GM21447 (cell line): ENCODE data around the gene ZNF524.

ENCODE experiments used
- ATAC-seq: cut with Tn5 transposase; IDR thresholded peaks from one replicate; pipeline ENCODE4 v1.9.1; 2021; ENCODE audit not compliant: unreplicated experiment

ZNF524 gene

DNA sequence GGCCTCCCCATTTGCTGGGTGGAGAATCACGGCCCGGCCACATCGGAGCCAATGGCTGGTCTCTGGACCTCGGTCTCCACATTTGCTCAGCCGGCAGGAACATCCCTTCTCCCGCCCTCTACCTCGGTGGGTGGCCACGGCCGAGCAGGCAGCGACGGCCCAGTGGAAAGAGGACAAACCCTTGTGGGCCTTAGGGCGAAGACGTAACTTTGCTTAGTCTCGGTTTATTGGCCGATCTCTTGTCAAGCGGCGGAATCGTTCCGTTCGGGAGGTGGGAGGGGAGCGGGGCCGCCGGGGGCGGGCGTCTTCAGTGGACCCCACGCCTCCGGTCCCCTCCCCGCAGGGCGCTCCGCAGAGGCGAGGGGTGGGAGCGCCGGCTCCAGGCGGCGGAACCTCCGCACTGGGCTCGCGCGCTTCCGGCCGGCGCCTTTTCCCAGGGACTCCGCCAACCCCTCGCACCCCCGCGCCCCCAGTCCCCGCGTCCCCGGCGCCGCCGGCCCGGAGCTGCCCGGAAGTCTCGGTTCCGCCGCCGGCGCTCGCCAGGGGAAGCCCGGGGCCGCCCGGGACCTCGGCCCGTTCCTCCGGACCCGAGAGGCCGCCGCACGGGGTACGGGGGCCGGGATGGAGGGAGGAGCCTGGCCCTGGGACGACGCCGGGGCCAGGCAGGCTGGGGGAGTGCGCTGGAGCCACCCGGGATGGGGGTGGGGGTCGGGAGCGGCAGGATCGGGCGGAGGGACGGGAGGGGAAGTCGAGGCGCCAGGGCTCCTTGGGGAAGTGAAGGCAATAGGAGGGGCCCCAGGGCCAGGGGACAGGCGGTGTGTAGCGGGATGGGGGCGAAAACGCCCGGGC is 40.7 kb downstream of the ZNF524 start, which contains the start of gene ZNF580:
Gene ZNF580, plus strand, starts transcription at position 426 of the 849 bp plus-strand sequence. CDS start 1,507 bp downstream, outside the sequence.
- ATAC-seq = no peak

DNA sequence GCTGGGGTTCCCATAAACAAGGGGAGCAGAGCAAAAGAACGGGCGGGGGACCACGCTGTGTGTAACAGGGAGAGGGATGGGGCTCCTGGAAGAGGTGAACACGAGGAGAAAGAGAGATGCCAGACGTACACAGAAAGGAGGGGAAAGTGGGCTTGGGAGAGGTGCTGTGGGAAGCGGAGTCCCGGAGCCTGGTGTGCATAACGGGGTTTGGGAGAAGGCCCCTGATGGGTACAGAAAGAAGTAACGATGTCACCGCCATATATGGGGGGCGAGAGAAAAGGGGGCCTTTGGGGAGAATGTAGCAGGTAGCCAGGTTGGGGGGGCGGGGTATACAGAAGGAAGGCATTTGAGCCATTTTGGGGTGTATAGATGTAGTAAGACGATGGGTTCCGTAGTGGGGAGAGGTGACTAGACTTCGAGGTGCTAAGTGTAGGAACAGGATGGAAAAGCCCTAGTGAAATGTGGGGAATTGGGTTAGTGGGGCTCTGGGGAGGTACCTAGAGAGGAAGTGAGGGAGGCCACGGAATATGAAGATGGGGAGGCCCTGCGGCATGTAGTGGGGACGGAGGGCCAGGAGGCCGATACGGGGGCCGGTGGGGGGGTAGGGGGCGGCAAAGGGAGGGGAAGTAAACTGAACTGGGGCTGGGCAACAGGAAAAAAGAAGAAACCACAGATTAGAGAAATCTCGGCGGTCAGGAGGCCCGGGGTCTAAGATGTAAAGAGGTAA is 41.5 kb downstream of the ZNF524 start:
- ATAC-seq = no peak

GRCh38 chr19:55642153-55643002 is 42.3 kb downstream of the ZNF524 start:
- ATAC-seq = no peak

- ATAC-seq = peak; percentile 31
Measured at GRCh38 chr19:55643003-55643886, 43.2 kb downstream of the ZNF524 start, which contains the start of gene ZNF581. Gene ZNF581 (plus strand): TSS chr19:55643649. CDS start chr19:55644572, 923 bp downstream.

- ATAC-seq = no peak
Measured at GRCh38 chr19:55643887-55644176, 43.7 kb downstream of the ZNF524 start.

GRCh38 chr19:55644191-55644833 is 44.2 kb downstream of the ZNF524 start:
- no peak for ATAC-seq

- no peak for ATAC-seq
Measured at GRCh38 chr19:55644842-55645511, 44.9 kb downstream of the ZNF524 start.

- ATAC-seq = no peak
Measured at GRCh38 chr19:55645512-55645881, 45.4 kb downstream of the ZNF524 start.

GRCh38 chr19:55646889-55647731 is 47.0 kb downstream of the ZNF524 start:
- no peak for ATAC-seq

DNA sequence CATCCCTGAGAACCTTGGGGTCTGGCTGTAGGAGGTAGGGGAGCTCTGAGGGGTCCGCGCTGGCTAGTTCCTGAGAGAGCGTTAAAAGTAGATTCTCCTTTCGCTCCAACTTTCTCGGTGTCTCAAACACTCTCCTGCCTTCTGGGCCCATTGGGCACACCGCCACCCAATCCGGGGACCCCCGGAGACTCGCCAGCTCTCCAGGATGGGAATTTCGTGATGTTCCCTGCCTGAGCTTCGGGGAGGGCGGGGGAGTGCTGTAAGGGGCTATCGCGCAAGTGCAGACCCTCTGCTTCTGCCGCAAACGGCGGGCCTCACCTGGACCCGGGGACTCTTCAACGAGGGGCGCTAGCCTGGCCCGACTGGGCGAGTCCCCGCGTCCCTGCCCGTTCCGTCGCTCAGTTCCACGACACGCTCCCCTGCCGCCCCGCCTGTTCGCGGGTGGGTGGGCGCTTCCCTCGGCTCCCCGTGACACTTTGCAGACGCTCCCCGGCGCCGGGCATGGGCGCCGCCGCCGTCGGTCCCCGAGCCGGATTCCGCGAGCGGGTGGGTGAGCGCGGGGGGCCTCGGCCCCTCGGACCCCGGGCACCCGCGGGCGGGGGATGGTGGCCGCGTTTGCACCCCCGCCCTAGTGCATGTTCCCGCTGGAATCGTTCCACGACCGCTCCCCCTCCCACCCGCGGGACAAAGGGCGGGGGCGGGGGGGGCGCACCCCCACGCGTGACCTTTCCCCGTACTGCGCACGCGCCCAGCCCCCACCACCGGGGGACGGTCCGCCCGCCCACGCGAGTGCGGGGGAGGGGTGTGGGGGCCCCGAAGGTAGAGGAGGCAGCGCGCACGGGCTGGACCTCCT is 47.9 kb downstream of the ZNF524 start, which contains the start of gene CCDC106:
Gene CCDC106, plus strand, starts transcription at position 481 of the 853 bp plus-strand sequence. CDS start 835 bp downstream, outside the sequence.
- ATAC-seq = no peak

GRCh38 chr19:55648585-55649267 is 48.6 kb downstream of the ZNF524 start:
- ATAC-seq = no peak

GRCh38 chr19:55649268-55650125 is 49.4 kb downstream of the ZNF524 start:
- no peak for ATAC-seq

GRCh38 chr19:55650126-55650557 is 50.1 kb downstream of the ZNF524 start:
- no peak for ATAC-seq

- no peak for ATAC-seq
Measured at GRCh38 chr19:55650602-55651230, 50.6 kb downstream of the ZNF524 start.

- ATAC-seq = no peak
Measured at GRCh38 chr19:55651236-55651635, 51.1 kb downstream of the ZNF524 start.
